Hematopoietic multipotent progenitor cell treated with erythropoietin and hydrocortisone succinate and interleukin-3 and kit ligand, for 17 days (in vitro differentiated cells): ENCODE results near the gene ABCC6.
"Not testable (repeated sequence)": the region's sequence is repeated elsewhere in the genome, so short reads cannot be mapped to it uniquely, and the experiment has no call there.

Source experiments
- DNase-seq: peaks from one replicate; pipeline ENCODE4 v3.0.0-alpha.2; 2015; ENCODE audit warnings: low spot score

The ABCC6 gene

DNA sequence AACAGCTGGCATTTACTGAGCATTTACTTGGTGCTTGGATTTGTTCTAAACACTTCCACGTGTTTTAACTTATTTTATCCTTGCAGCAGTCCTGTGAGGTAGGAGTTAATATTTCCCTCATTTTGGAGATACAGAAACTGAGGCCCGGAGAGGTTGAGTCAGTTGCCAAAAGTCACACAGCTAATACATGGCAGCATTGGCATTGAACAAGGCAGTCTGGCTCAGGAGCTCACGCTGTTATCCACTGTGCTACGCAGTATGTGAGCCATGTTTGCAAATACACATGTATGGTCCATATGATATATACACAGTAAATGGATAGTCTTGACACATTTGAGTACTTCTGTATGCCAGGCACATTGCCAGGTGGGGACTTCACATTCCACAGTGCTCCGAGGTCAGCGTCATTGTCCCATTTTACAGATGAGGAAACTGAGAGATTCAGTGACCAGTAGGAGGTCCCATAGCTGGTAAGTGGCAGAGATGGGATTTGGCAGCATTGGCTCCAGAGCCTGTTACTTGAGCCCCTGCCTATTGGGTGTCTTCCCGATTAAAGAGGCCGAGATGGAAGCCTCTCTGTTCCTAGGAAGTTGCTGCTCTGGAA is 110.7 kb downstream of the ABCC6 start:
- no peak for DNase-seq

DNA sequence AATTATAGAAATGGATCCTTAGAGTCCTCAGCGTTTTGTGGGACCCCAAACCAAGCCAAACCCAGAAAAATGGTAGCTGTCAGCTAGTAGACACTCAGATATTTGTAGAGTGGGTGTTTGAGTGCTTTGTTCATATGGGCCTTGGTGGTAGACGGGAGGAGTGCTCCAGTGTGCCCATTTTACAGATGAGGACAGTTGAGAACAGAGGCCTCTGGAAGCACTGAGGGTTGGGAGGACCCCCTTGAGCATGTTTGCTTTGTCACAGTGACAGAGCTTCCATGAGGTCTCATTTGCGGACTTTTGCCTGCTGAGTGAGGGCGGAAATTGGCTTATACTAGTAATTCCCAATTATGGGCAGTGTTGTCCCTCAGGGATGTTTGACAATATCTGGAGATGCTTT is 111.7 kb downstream of the ABCC6 start:
- no peak for DNase-seq

- no peak for DNase-seq
Observed at GRCh38 chr16:16110111-16110490, 113.2 kb downstream of the ABCC6 start.

DNA sequence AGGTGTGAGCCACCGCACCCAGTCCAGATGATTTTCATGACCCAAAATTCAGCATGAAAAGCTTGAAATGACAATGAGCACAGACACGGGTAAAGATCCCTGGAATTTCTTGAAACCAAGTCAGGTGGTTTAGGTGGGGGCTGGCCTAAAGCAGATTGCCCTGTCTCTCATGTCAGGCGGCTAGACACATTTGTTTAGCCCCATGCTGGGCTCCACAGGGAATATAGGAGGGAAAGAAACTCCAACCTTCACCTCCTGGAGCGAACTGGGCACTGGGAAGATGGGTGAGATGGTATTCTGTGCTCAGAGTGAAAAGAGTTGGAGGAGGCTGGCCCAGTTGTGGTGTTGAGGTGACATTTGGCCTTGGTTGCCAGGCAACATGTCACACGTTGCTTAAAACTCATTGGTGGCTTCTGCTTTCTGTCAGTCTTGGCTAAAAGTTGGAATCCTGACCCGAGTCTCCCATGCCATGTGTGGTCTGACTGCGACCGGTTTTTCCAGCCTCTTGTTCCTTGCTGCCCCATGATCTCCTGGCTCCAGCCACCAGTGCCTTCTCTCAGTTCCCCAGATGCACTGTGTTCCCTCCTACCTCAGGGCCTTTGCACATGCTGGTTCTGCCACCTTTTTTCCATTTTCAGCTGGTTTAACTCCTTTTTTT is 113.7 kb downstream of the ABCC6 start:
- no peak for DNase-seq

- DNase-seq: no peak
Observed at GRCh38 chr16:16108759-16109158, 114.5 kb downstream of the ABCC6 start.

DNA sequence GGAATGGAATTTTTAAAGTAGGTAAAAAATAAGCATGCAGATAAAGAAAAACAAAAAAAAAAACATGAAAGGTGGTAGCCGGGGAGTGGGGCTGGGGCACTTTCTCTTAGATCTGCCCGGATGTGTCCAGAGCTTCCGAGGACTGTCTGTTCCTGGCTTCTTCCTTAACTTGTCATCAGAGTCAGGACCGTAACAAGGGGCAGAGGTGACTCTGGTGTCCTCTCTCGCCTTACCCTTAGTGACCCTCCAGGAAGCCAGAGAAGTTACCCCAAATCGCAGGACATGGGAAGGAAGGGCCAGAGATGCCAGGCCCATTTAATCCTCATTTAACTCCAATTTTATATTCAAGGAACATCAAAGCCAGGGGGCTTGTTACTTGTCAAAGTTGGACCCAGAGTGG is 115.5 kb downstream of the ABCC6 start:
- DNase-seq: no peak

DNA sequence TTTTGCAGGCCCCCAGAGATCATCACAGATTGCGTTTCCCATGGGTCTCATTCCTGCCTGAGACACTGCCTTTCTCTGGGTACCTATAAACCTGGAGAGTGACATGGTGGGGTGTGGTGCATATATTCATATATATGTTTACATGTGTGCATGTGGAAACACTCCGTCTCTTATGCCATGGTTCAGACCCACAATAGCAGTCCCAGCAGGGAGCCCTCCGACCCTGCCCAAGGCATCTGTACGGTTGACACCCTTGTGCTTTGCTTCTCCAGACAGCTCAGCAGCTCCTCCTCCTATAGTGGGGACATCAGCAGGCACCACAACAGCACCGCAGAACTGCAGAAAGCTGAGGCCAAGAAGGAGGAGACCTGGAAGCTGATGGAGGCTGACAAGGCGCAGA is 116.8 kb downstream of the ABCC6 start:
- no peak for DNase-seq

- DNase-seq: no peak
Observed at GRCh38 chr16:16105646-16106045, 117.6 kb downstream of the ABCC6 start.

DNA sequence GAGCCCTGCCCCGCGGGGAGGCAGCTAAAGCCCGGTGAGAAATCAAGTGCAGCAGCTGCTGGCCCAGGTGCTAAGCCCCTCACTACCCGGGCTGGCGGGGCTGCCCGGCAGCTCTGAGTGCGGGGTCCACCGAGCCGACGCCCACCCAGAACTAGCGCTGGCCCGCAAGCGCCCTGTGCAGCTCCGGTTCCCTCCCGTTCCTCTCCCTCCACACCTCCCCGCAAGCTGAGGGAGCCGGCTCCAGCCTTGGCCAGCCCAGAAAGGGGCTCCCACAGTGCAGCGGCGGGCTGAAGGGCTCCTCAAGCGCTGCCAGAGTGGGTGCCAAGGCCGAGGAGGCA is 118.5 kb downstream of the ABCC6 start:
- DNase-seq: not testable (repeated sequence)

- DNase-seq: not testable (repeated sequence)
Observed at GRCh38 chr16:16104132-16104803, 119.0 kb downstream of the ABCC6 start.

DNA sequence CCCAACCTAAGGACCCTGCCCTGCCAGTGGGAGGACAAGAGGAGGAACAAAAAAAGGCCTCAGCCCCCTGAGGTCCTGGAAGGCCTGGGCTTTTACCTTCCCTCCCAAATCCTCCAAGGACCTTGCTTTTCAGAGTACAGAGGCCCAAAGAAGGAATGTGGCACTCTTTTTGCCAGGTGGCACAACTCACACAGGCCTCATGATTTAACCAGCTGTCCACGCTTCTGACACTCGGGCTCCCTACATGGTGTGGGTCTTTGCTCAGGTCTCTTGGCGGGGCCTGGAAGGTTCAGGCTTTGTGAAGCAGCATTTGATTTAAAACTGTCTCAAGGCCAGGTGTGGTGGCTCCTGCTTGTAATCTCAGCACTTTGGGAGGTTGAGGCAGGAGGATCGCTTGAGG is 120.6 kb downstream of the ABCC6 start:
- DNase-seq: no peak

DNA sequence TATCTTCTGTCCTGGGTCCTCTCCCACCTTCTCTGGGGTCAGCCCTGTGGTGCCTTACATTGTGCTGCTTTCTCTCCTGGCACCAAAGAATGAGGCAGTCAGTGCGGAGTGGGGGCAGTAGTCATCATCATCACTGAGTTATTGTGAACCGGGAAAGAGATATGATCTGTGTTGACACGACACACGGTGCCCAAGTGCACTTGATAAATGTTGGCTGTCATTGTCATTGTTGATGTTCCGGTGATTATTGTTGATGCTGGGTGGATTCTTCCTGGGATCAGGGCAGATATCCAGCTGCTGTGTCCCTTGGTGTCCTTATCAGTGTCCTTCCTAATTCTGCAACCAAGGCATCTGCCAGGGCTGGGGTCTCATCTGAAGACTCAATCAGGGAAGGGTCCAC is 121.7 kb downstream of the ABCC6 start:
- no peak for DNase-seq

- DNase-seq: no peak
Observed at GRCh38 chr16:16100631-16101030, 122.7 kb downstream of the ABCC6 start.

DNA sequence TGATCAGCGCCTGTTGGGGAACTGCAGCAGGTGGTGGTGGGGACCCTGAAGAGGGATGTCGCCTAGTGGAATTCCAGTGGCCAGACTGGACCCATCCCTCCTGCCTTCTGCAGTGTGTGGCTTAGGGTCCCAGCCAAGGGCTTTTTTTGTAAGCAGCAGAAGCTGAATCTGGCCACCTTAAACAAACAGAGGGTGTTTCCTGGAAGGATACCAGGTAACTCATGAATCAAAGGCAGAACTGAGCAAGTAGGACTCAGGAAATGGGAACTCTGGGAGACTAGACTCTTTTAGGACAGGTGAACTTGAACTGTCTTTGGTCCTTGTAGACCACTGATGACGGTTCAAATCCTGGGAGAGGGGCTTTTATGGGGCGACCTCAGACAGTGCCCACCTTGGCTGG is 124.0 kb downstream of the ABCC6 start:
- no peak for DNase-seq
